GM23338 (cell line): ENCODE results near the gene SHROOM2. TPM values are rescaled to one million over a fixed set of nuclear protein-coding genes. Genes with fewer than 3 reads are reported as not detected.

Experiments used
- ATAC-seq: fragments of 200-7000 bp; cut with Tn5 transposase; 3 replicates; pipeline ENCODE4 v1.9.1; 2020
- DNase-seq: peaks from one replicate; pipeline ENCODE4 v3.0.0-alpha.2; 2015; ENCODE audit warnings: low spot score
- H2AFZ ChIP-seq: fragments of 200-600 bp; sonication (generic); 2 replicates; pipeline ENCODE4 v1.8.0; 2016; ENCODE audit warnings: antibody characterized with exemption, mild to moderate bottlenecking, moderate library complexity
- H3F3A ChIP-seq: fragments of 200-600 bp; sonication (generic); replicated peaks from 2 replicates; pipeline ENCODE4 v1.8.0; 2017; ENCODE audit warnings: antibody characterized with exemption, mixed run types, low read depth
- H3K27ac ChIP-seq: fragments of 200-600 bp; sonication (generic); 2 replicates; pipeline ENCODE4 v1.6.1; 2016; ENCODE audit warnings: low read depth
- H3K27me3 ChIP-seq: fragments of 200-600 bp; sonication (generic); 2 replicates; pipeline ENCODE4 v1.8.0; 2016; ENCODE audit warnings: mild to moderate bottlenecking, mixed run types, moderate library complexity; ENCODE audit not compliant: insufficient read depth
- H3K36me3 ChIP-seq: fragments of 200-600 bp; sonication (generic); 2 replicates; pipeline ENCODE4 v1.8.0; 2016; ENCODE audit warnings: mild to moderate bottlenecking; ENCODE audit not compliant: insufficient read depth
- H3K4me1 ChIP-seq: fragments of 200-600 bp; sonication (generic); 2 replicates; pipeline ENCODE4 v1.8.0; 2016; ENCODE audit warnings: mild to moderate bottlenecking, moderate library complexity; ENCODE audit not compliant: insufficient read depth
- H3K4me2 ChIP-seq: fragments of 200-600 bp; sonication (generic); 2 replicates; pipeline ENCODE4 v1.7.1; 2017; ENCODE audit warnings: mixed run types
- H3K4me3 ChIP-seq: fragments of 200-600 bp; sonication (generic); 2 replicates; pipeline ENCODE4 v1.6.1; 2016; ENCODE audit warnings: mixed run types
- H3K79me2 ChIP-seq: fragments of 200-600 bp; sonication (generic); replicated peaks from 2 replicates; pipeline ENCODE4 v1.8.0; 2017; ENCODE audit warnings: mild to moderate bottlenecking; ENCODE audit not compliant: insufficient read depth
- H3K9me2 ChIP-seq: fragments of 200-600 bp; sonication (generic); 2 replicates; pipeline ENCODE4 v1.8.0; 2017; ENCODE audit not compliant: insufficient read depth
- H4K20me1 ChIP-seq: fragments of 200-600 bp; sonication (generic); replicated peaks from 2 replicates; pipeline ENCODE4 v1.8.0; 2017; ENCODE audit warnings: mild to moderate bottlenecking; ENCODE audit not compliant: insufficient read depth
- H3K27ac Mint-ChIP-seq: 2 replicates; pipeline ENCODE4 v1.8.0; 2020; ENCODE audit warnings: inconsistent platforms, mild to moderate bottlenecking, moderate library complexity, mixed read lengths
- H3K27me3 Mint-ChIP-seq: 3 replicates; pipeline ENCODE4 v1.8.0; 2022; ENCODE audit warnings: low read depth, mild to moderate bottlenecking, moderate library complexity, mixed read lengths, inconsistent platforms; ENCODE audit not compliant: insufficient read depth, poor library complexity
- H3K36me3 Mint-ChIP-seq: 3 replicates; pipeline ENCODE4 v1.8.0; 2021; ENCODE audit warnings: low read depth, mild to moderate bottlenecking, inconsistent platforms, moderate library complexity, mixed read lengths
- H3K4me1 Mint-ChIP-seq: 3 replicates; pipeline ENCODE4 v1.8.0; 2020; ENCODE audit warnings: mild to moderate bottlenecking, inconsistent platforms, mixed read lengths
- H3K4me3 Mint-ChIP-seq: 3 replicates; pipeline ENCODE4 v1.8.0; 2021; ENCODE audit warnings: moderate library complexity, mild to moderate bottlenecking, inconsistent platforms, mixed read lengths
- H3K9me3 Mint-ChIP-seq: 3 replicates; pipeline ENCODE4 v1.8.0; 2020; ENCODE audit warnings: moderate library complexity, mild to moderate bottlenecking, inconsistent platforms, mixed read lengths
- CREB1 ChIP-seq: fragments of 250-450 bp; sonication (Bioruptor Pico); IDR thresholded peaks from 2 replicates; pipeline ENCODE4 v1.5.0; 2020; ENCODE audit warnings: low read depth, mild to moderate bottlenecking, moderate library complexity
- EZH2 ChIP-seq: fragments of 200-600 bp; sonication (generic); IDR thresholded peaks from one replicate; pipeline ENCODE4 v1.8.0; 2017; ENCODE audit warnings: antibody characterized with exemption, mild to moderate bottlenecking, low read depth; ENCODE audit not compliant: unreplicated experiment
- EZH2phosphoT487 ChIP-seq: fragments of 200-600 bp; sonication (generic); IDR thresholded peaks from one replicate; pipeline ENCODE4 v1.8.1; 2018; ENCODE audit warnings: antibody characterized with exemption; ENCODE audit not compliant: unreplicated experiment
- JUNB ChIP-seq: IDR thresholded peaks from one replicate; pipeline ENCODE4 v1.6.1; 2016; ENCODE audit warnings: antibody characterized with exemption; ENCODE audit not compliant: unreplicated experiment
- NANOG ChIP-seq: IDR thresholded peaks from 2 replicates; pipeline ENCODE4 v1.6.1; 2016; ENCODE audit warnings: antibody characterized with exemption, borderline replicate concordance
- ZNF114 ChIP-seq: fragments of 250-450 bp; sonication (Bioruptor Pico); IDR thresholded peaks from 2 replicates; pipeline ENCODE4 v1.5.0; 2020; ENCODE audit warnings: mild to moderate bottlenecking, moderate library complexity
- ZNF331 ChIP-seq: fragments of 250-450 bp; sonication (Bioruptor Pico); IDR thresholded peaks from 2 replicates; pipeline ENCODE4 v1.5.0; 2020; ENCODE audit warnings: low read depth, mild to moderate bottlenecking, moderate library complexity
- polyA plus RNA-seq: library from polyadenylated mRNA; unstranded; fragments of >200 nt; fragmentation: Nextera tagmentation; extraction: Ambion mirVana; gene quantifications from 2 replicates; pipeline ENCODE4 v1.2.1, GENCODE V29; 2016
- total RNA-seq: library from RNA; depleted of rRNA; stranded (reverse); fragments of >200 nt; shearing (Covaris generic); gene quantifications from 2 replicates; pipeline ENCODE4 v1.2.3, GENCODE V29; 2014
- TF ChIP-seq, protein P1 (sequence below): IDR thresholded peaks from 2 replicates; pipeline ENCODE4 v1.6.1; 2016; ENCODE audit warnings: antibody characterized with exemption
- TF ChIP-seq, protein P2 (sequence below): fragments of 250-450 bp; sonication (Bioruptor Pico); IDR thresholded peaks from 2 replicates; pipeline ENCODE4 v1.5.0; 2020; ENCODE audit warnings: mild to moderate bottlenecking, moderate library complexity

SHROOM2 gene
- total and polyA plus RNA-seq, 2 experiments from 2014 or later, result 3.5 to 15.8 TPM

GRCh38 chrX:9880237-9880636 is 94.0 kb downstream of the SHROOM2 start:
- Histone ChIP-seq H4K20me1 (no peaks in the 10 kb centered on the region), H3K36me3 (no peaks in the 10 kb centered on the region), H3K27me3 (no peaks in the 10 kb centered on the region), H3K4me3 (no peak overlapping the region), H3K4me2 (no peak overlapping the region), H3F3A (no peaks in the 10 kb centered on the region), H2AFZ (no peak overlapping the region), H3K4me1 (no peaks in the 10 kb centered on the region), H3K79me2 (no peaks in the 10 kb centered on the region), H3K9me2 (no peaks in the 10 kb centered on the region), H3K27ac (no peak overlapping the region)
- DNase-seq, result no peak
- no peak for ATAC-seq
- Mint-ChIP-seq H3K27ac (no peak overlapping the region), H3K4me3 (no peak overlapping the region), H3K4me1 (peaks cover 19% of the 10 kb centered on the region), H3K36me3 (peaks cover 3% of the 10 kb centered on the region; the same call in 1 of the 3 replicates), H3K9me3 (no peaks in the 10 kb centered on the region), H3K27me3 (peaks cover 3% of the 10 kb centered on the region)
- TF ChIP-seq JUNB (no peak), CREB1 (CRISPR knock-in tag) (no peak), EZH2phosphoT487 (no peak), NANOG (no peak)
- TF ChIP-seq, protein P1, sequence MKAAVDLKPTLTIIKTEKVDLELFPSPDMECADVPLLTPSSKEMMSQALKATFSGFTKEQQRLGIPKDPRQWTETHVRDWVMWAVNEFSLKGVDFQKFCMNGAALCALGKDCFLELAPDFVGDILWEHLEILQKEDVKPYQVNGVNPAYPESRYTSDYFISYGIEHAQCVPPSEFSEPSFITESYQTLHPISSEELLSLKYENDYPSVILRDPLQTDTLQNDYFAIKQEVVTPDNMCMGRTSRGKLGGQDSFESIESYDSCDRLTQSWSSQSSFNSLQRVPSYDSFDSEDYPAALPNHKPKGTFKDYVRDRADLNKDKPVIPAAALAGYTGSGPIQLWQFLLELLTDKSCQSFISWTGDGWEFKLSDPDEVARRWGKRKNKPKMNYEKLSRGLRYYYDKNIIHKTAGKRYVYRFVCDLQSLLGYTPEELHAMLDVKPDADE, result no peak

GRCh38 chrX:9880870-9881269 is 94.6 kb downstream of the SHROOM2 start:
- H2AFZ ChIP-seq, result no peak overlapping the region
- no peaks in the 10 kb centered on the region for H3K9me2 ChIP-seq
- H3K27ac Mint-ChIP-seq, result no peak overlapping the region
- no peak for ATAC-seq
- H3K27me3 ChIP-seq, result no peaks in the 10 kb centered on the region
- H3K4me1 ChIP-seq, result no peaks in the 10 kb centered on the region
- no peaks in the 10 kb centered on the region for H3F3A ChIP-seq
- no peaks in the 10 kb centered on the region for H3K36me3 ChIP-seq
- no peaks in the 10 kb centered on the region for H3K9me3 Mint-ChIP-seq
- H4K20me1 ChIP-seq, result no peaks in the 10 kb centered on the region
- no peak overlapping the region for H3K4me2 ChIP-seq
- no peak overlapping the region for H3K4me3 ChIP-seq
- TF ChIP-seq, protein P1, result no peak
- no peak for TF ChIP-seq EZH2phosphoT487
- TF ChIP-seq ZNF114 (CRISPR knock-in tag), result no peak
- TF ChIP-seq CREB1 (CRISPR knock-in tag), result no peak
- no peak for TF ChIP-seq JUNB
- TF ChIP-seq NANOG, result no peak
- TF ChIP-seq, protein P2, sequence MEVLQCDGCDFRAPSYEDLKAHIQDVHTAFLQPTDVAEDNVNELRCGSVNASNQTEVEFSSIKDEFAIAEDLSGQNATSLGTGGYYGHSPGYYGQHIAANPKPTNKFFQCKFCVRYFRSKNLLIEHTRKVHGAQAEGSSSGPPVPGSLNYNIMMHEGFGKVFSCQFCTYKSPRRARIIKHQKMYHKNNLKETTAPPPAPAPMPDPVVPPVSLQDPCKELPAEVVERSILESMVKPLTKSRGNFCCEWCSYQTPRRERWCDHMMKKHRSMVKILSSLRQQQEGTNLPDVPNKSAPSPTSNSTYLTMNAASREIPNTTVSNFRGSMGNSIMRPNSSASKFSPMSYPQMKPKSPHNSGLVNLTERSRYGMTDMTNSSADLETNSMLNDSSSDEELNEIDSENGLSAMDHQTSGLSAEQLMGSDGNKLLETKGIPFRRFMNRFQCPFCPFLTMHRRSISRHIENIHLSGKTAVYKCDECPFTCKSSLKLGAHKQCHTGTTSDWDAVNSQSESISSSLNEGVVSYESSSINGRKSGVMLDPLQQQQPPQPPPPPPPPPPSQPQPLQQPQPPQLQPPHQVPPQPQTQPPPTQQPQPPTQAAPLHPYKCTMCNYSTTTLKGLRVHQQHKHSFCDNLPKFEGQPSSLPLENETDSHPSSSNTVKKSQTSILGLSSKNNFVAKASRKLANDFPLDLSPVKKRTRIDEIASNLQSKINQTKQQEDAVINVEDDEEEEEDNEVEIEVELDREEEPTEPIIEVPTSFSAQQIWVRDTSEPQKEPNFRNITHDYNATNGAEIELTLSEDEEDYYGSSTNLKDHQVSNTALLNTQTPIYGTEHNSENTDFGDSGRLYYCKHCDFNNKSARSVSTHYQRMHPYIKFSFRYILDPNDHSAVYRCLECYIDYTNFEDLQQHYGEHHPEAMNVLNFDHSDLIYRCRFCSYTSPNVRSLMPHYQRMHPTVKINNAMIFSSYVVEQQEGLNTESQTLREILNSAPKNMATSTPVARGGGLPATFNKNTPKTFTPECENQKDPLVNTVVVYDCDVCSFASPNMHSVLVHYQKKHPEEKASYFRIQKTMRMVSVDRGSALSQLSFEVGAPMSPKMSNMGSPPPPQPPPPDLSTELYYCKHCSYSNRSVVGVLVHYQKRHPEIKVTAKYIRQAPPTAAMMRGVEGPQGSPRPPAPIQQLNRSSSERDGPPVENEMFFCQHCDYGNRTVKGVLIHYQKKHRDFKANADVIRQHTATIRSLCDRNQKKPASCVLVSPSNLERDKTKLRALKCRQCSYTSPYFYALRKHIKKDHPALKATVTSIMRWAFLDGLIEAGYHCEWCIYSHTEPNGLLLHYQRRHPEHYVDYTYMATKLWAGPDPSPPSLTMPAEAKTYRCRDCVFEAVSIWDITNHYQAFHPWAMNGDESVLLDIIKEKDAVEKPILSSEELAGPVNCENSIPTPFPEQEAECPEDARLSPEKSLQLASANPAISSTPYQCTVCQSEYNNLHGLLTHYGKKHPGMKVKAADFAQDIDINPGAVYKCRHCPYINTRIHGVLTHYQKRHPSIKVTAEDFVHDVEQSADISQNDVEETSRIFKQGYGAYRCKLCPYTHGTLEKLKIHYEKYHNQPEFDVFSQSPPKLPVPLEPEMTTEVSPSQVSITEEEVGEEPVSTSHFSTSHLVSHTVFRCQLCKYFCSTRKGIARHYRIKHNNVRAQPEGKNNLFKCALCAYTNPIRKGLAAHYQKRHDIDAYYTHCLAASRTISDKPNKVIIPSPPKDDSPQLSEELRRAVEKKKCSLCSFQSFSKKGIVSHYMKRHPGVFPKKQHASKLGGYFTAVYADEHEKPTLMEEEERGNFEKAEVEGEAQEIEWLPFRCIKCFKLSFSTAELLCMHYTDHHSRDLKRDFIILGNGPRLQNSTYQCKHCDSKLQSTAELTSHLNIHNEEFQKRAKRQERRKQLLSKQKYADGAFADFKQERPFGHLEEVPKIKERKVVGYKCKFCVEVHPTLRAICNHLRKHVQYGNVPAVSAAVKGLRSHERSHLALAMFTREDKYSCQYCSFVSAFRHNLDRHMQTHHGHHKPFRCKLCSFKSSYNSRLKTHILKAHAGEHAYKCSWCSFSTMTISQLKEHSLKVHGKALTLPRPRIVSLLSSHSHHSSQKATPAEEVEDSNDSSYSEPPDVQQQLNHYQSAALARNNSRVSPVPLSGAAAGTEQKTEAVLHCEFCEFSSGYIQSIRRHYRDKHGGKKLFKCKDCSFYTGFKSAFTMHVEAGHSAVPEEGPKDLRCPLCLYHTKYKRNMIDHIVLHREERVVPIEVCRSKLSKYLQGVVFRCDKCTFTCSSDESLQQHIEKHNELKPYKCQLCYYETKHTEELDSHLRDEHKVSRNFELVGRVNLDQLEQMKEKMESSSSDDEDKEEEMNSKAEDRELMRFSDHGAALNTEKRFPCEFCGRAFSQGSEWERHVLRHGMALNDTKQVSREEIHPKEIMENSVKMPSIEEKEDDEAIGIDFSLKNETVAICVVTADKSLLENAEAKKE (CRISPR knock-in tag), result no peak
- no peak for TF ChIP-seq EZH2
- TF ChIP-seq ZNF331 (CRISPR knock-in tag), result no peak
- DNase-seq, result no peak
- H3K4me1 Mint-ChIP-seq, result peaks cover 18% of the 10 kb centered on the region
- H3K27me3 Mint-ChIP-seq, result peaks cover 3% of the 10 kb centered on the region
- no peaks in the 10 kb centered on the region; the same call in 2 of the 3 replicates for H3K36me3 Mint-ChIP-seq
- H3K4me3 Mint-ChIP-seq, result no peak overlapping the region
- no peak overlapping the region for H3K27ac ChIP-seq
- no peaks in the 10 kb centered on the region for H3K79me2 ChIP-seq
